Neural cell (in vitro differentiated cells): Measurements from ENCODE around the gene BIRC5. TPM values are rescaled to one million over a fixed set of nuclear protein-coding genes. Genes with fewer than 3 reads are reported as not detected.

ENCODE experiments used
- H2AFZ ChIP-seq: fragments of 200-600, 300-800 bp; sonication (generic), shearing (Covaris generic); 2 replicates; pipeline ENCODE4 v1.6.0; 2014; ENCODE audit warnings: low read depth, mild to moderate bottlenecking, antibody characterized with exemption, low read length, moderate library complexity
- H3F3A ChIP-seq: fragments of 200-600 bp; shearing (Covaris generic); 2 replicates; pipeline ENCODE4 v1.6.1; 2016; ENCODE audit warnings: mild to moderate bottlenecking, moderate library complexity, mixed read lengths, antibody characterized with exemption, low read length; ENCODE audit not compliant: insufficient read depth, poor library complexity, severe bottlenecking
- H3K27ac ChIP-seq: fragments of 200-600, 300-800 bp; sonication (generic), shearing (Covaris generic); 2 replicates; pipeline ENCODE4 v1.5.1; 2014; ENCODE audit warnings: mild to moderate bottlenecking, low read length, moderate library complexity
- H3K27me3 ChIP-seq: fragments of 300-800, 200-600 bp; sonication (generic), shearing (Covaris generic); 2 replicates; pipeline ENCODE4 v1.6.0; 2014; ENCODE audit warnings: mild to moderate bottlenecking, low read depth, low read length, moderate library complexity; ENCODE audit not compliant: insufficient read depth
- H3K36me3 ChIP-seq: fragments of 300-800, 200-600 bp; sonication (generic), shearing (Covaris generic); 2 replicates; pipeline ENCODE4 v1.5.1; 2014; ENCODE audit warnings: mild to moderate bottlenecking, antibody characterized with exemption, low read length, moderate library complexity; ENCODE audit not compliant: insufficient read depth
- H3K4me2 ChIP-seq: fragments of 300-800, 200-600 bp; sonication (generic), shearing (Covaris generic); 2 replicates; pipeline ENCODE4 v1.6.0; 2014; ENCODE audit warnings: mild to moderate bottlenecking, low read length
- H3K4me3 ChIP-seq: fragments of 300-800, 200-600 bp; sonication (generic), shearing (Covaris generic); 2 replicates; pipeline ENCODE4 v1.5.1; 2014; ENCODE audit warnings: mild to moderate bottlenecking, low read length, moderate library complexity
- H3K79me2 ChIP-seq: fragments of 200-600 bp; shearing (Covaris generic); replicated peaks from 2 replicates; pipeline ENCODE4 v1.6.0; 2014; ENCODE audit warnings: mild to moderate bottlenecking, low read length, moderate library complexity; ENCODE audit not compliant: insufficient read depth
- H3K9ac ChIP-seq: fragments of 300-800, 200-600 bp; sonication (generic), shearing (Covaris generic); 2 replicates; pipeline ENCODE4 v1.6.1; 2016; ENCODE audit warnings: mild to moderate bottlenecking, low read length, mixed read lengths
- H3K9me2 ChIP-seq: fragments of 200-600 bp; shearing (Covaris generic); 2 replicates; pipeline ENCODE4 v1.6.1; 2016; ENCODE audit warnings: mild to moderate bottlenecking, low read length, mixed read lengths; ENCODE audit not compliant: insufficient read depth
- H3K9me3 ChIP-seq: fragments of 200-600, 300-800 bp; sonication (generic), shearing (Covaris generic); 2 replicates; pipeline ENCODE4 v1.6.1; 2016; ENCODE audit warnings: mild to moderate bottlenecking, mixed run types, low read length, moderate library complexity, mixed read lengths
- H4K20me1 ChIP-seq: fragments of 200-600 bp; shearing (Covaris generic); 2 replicates; pipeline ENCODE4 v1.6.1; 2016; ENCODE audit warnings: mild to moderate bottlenecking, mixed run types; ENCODE audit not compliant: insufficient read depth
- EP300 ChIP-seq: fragments of 450-650 bp; conservative IDR thresholded peaks from 2 replicates; pipeline ENCODE4 v1.6.1; 2014; ENCODE audit warnings: antibody characterized with exemption, mild to moderate bottlenecking, moderate library complexity; ENCODE audit not compliant: poor library complexity, severe bottlenecking
- EZH2 ChIP-seq: fragments of 200-600, 300-800 bp; shearing (Covaris generic), sonication (generic); IDR thresholded peaks from 2 replicates; pipeline ENCODE4 v1.6.1; 2014; ENCODE audit warnings: antibody characterized with exemption, low read length, borderline replicate concordance, mild to moderate bottlenecking; ENCODE audit not compliant: insufficient read depth, poor library complexity, severe bottlenecking
- MXI1 ChIP-seq: fragments of 450-650 bp; conservative IDR thresholded peaks from 2 replicates; pipeline ENCODE4 v1.6.1; 2014; ENCODE audit warnings: antibody characterized with exemption, mild to moderate bottlenecking; ENCODE audit not compliant: poor library complexity, severe bottlenecking
- POLR2AphosphoS5 ChIP-seq: IDR thresholded peaks from 2 replicates; pipeline ENCODE4 v1.6.1; 2012
- RAD21 ChIP-seq: fragments of 450-650 bp; conservative IDR thresholded peaks from 2 replicates; pipeline ENCODE4 v1.6.1; 2014; ENCODE audit warnings: antibody characterized with exemption, mild to moderate bottlenecking, moderate library complexity
- REST ChIP-seq: IDR thresholded peaks from 2 replicates; pipeline ENCODE4 v1.6.1; 2012; ENCODE audit warnings: borderline replicate concordance
- SMC3 ChIP-seq: fragments of 450-650 bp; conservative IDR thresholded peaks from 2 replicates; pipeline ENCODE4 v1.6.1; 2014; ENCODE audit warnings: antibody characterized with exemption, mild to moderate bottlenecking, moderate library complexity; ENCODE audit not compliant: poor library complexity
- TAF1 ChIP-seq: IDR thresholded peaks from 2 replicates; pipeline ENCODE4 v1.6.1; 2012; ENCODE audit warnings: low read depth
- polyA plus RNA-seq: library from polyadenylated mRNA; depleted of rRNA; stranded (reverse); fragments of >200 nt; gene quantifications from 2 replicates; pipeline ENCODE4 v1.2.3, GENCODE V29; 2014
- TF ChIP-seq, protein P1 (sequence below): fragments of 450-650 bp; IDR thresholded peaks from 2 replicates; pipeline ENCODE4 v1.5.1; 2014; ENCODE audit warnings: antibody characterized with exemption, mild to moderate bottlenecking, moderate library complexity; ENCODE audit not compliant: poor library complexity, severe bottlenecking

BIRC5 gene
- polyA plus RNA-seq, 1 donor from 2014 or later: 1.4 TPM

DNA sequence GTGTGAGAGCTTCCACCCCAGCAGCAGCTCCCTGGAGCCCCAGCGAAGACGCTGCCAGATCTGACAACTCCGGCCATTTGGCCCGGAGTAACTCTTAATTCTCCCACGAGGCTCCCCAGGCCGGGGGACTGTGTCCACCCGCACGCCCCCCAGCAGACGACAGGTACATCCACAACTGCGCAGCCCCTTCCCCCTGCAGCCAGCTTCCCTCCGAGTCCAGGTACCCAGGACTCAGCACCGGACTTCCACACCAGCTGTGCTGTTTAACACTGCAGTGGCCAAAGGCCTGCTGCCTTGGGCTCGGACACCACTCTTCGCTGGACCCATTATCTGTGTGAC lies 38.4 kb upstream of the BIRC5 start:
- no peak overlapping the region for H2AFZ ChIP-seq
- H3K9me3 ChIP-seq: no peaks in the 10 kb centered on the region
- H3K4me2 ChIP-seq: no peak overlapping the region
- H3K79me2 ChIP-seq: no peaks in the 10 kb centered on the region
- H3K9ac ChIP-seq: no peak overlapping the region
- H3K27me3 ChIP-seq: no peaks in the 10 kb centered on the region
- H3K4me3 ChIP-seq: no peak overlapping the region
- H3K27ac ChIP-seq: no peak overlapping the region
- TF ChIP-seq POLR2AphosphoS5 (no peak), MXI1 (no peak)
- H4K20me1 ChIP-seq: no peaks in the 10 kb centered on the region
- no peaks in the 10 kb centered on the region for H3K9me2 ChIP-seq
- no peaks in the 10 kb centered on the region for H3F3A ChIP-seq
- H3K36me3 ChIP-seq: no peaks in the 10 kb centered on the region

GRCh38 chr17:78176548-78177025 lies 37.5 kb upstream of the BIRC5 start:
- Histone ChIP-seq H2AFZ (no peak overlapping the region), H3K4me3 (no peak overlapping the region), H3K36me3 (no peaks in the 10 kb centered on the region), H3K9me3 (no peaks in the 10 kb centered on the region), H3K9me2 (no peaks in the 10 kb centered on the region), H3K27ac (no peak overlapping the region), H3K27me3 (no peaks in the 10 kb centered on the region), H3K4me2 (no peak overlapping the region), H3K79me2 (no peaks in the 10 kb centered on the region), H3K9ac (no peak overlapping the region), H3F3A (no peaks in the 10 kb centered on the region), H4K20me1 (no peaks in the 10 kb centered on the region)
- TF ChIP-seq, protein P1, sequence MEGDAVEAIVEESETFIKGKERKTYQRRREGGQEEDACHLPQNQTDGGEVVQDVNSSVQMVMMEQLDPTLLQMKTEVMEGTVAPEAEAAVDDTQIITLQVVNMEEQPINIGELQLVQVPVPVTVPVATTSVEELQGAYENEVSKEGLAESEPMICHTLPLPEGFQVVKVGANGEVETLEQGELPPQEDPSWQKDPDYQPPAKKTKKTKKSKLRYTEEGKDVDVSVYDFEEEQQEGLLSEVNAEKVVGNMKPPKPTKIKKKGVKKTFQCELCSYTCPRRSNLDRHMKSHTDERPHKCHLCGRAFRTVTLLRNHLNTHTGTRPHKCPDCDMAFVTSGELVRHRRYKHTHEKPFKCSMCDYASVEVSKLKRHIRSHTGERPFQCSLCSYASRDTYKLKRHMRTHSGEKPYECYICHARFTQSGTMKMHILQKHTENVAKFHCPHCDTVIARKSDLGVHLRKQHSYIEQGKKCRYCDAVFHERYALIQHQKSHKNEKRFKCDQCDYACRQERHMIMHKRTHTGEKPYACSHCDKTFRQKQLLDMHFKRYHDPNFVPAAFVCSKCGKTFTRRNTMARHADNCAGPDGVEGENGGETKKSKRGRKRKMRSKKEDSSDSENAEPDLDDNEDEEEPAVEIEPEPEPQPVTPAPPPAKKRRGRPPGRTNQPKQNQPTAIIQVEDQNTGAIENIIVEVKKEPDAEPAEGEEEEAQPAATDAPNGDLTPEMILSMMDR: peak; percentile 64
- TF ChIP-seq EP300: no peak

DNA sequence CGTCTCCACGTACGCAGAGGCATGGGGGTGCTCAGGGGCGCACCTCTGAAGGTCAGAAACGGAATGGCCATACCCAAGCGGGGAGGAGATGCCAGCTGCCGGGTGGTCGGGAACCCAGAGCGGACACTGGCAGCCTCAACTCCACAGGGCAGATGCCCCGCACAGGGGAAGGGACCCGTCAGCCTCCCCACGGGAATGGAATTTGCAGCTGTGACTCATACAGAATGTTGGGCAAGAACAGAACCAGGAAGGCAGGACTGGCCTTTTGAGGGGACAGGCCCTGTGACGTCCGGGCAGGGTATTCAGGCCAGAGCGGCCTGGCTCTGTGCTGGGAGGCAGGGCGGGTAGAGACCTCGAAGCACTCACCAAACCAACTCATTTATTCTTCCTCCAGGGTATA lies 34.7 kb upstream of the BIRC5 start:
- Histone ChIP-seq H3K4me3 (no peak overlapping the region), H2AFZ (no peak overlapping the region), H3K27ac (no peak overlapping the region), H3K9me2 (no peaks in the 10 kb centered on the region), H3F3A (no peaks in the 10 kb centered on the region), H3K36me3 (no peaks in the 10 kb centered on the region), H3K79me2 (no peaks in the 10 kb centered on the region), H3K27me3 (no peaks in the 10 kb centered on the region), H4K20me1 (no peaks in the 10 kb centered on the region), H3K9ac (no peak overlapping the region), H3K9me3 (no peaks in the 10 kb centered on the region), H3K4me2 (no peak overlapping the region)
- TF ChIP-seq EZH2 (no peak), RAD21 (no peak), MXI1 (no peak), TAF1 (no peak), POLR2AphosphoS5 (no peak), EP300 (no peak), REST (no peak), SMC3 (no peak)
- TF ChIP-seq, protein P1: no peak
